ENCODE measurements around the gene LTV1.
"Not testable (repeated sequence)": the region's sequence is repeated elsewhere in the genome, so short reads cannot be mapped to it uniquely, and the experiment has no call there.

The LTV1 gene, protein sequence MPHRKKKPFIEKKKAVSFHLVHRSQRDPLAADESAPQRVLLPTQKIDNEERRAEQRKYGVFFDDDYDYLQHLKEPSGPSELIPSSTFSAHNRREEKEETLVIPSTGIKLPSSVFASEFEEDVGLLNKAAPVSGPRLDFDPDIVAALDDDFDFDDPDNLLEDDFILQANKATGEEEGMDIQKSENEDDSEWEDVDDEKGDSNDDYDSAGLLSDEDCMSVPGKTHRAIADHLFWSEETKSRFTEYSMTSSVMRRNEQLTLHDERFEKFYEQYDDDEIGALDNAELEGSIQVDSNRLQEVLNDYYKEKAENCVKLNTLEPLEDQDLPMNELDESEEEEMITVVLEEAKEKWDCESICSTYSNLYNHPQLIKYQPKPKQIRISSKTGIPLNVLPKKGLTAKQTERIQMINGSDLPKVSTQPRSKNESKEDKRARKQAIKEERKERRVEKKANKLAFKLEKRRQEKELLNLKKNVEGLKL

DNA sequence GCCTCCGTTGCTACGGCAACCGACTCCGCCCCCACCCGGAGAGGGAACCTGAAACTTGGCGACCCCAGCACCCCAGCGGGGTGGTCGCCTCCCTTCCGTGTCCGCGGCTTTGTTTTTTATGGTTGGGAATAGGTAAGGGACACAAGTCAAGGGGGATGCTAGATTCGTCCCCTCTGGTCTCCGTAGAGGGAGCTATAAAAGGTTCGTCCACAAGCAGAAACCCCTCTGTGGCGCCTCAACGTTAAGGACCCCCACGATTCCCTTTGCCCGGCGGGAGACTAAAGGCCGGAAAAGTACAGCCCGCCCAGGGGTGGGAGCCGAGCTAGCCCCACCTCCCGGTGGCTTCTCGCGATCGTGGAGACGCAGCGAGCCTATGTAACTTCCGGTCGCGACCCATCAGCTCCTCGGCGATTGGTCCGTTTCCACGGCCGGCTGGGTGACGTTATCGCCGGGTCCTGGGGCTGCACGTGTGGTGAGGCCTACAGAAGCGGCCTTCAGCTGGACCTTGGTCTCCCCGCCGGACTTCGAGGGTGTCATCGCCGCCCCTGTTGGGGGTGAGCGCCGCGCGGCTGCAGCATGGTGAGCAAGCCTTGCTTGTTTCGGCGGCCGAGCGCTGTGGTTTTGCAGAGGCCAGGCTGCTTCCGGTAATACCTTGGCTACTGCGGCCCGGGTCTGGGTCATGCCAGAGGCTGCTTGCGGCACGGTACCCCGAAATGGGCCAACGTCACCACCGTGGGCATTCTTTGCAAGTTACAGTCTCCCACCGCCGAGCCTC lies at the start of gene LTV1:
Gene LTV1 (plus strand): TSS at position 437 of the 775 bp plus-strand sequence. CDS start 140 bp downstream, at position 577.
- peak; percentile 85 for DNase-seq (ENCODE audit: low read depth)

DNA sequence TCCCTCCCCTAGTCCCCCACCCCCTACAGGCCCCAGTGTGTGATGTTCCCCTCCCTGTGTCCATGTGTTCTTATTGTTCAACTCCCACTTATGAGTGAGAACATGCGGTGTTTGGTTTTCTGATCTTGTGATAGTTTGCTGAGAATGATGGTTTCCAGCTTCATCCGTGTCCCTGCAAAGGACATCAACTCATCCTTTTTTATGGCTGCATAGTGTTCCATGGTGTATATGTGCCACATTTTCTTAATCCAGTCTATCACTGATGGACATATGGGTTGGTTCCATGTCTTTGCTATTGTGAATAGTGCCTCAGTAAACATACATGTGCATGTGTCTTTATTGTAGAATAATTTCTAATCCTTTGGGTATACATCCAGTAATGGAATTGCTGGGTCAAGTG lies 46.6 kb upstream of the LTV1 start:
- not testable (repeated sequence) for DNase-seq (ENCODE audit: low read depth)

DNA sequence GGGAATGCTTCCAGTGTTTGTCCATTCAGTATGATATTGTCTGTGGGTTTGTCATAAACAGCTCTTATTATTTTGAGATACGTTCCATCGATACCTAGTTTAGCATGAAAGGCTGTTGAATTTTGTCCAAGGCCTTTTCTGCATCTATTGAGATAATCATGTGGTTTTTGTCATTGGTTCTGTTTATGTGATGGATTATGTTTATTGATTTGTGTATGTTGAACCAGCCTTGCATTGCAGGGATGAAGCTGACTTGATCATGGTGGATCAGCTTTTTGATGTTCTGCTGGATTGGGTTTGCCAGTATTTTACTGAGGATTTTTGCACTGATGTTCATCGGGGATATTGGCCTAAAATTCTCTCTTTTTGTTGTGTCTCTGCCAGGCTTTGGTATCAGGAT lies 44.7 kb upstream of the LTV1 start:
- DNase-seq (ENCODE audit: low read depth), result not testable (repeated sequence)

DNA sequence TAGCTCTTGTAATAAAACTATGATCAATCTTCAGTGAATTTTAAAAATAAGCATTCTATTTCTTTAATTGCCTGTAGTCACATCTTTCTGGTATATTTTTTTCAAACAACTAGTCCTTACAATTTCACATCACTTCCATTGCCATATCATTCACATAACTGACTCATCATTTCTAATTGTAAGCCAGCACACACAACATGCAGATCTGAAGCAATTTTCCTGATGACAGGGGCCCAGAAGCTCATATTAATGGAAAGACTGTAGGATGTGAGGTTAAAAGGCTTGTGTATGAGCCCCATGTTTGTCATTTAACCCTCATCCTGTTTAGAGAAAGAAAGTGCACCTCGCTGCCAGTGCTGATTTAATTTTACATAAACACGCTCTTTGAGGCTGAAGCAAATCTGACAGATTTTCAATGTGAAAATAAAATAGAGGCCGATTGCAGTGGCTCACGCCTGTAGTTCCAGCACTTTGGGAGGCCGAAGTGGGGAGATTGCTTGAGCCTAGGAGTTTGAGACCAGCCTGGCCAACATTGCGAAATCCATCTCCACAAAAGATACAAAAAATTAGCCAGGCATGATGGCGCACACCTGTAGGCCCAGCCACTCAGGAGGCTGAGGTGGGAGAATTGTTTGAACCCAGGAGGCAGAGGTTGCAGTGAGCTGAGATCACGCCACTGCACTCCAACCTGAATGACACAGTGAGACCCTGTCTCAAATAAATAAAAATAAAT lies 40.1 kb upstream of the LTV1 start:
- DNase-seq (ENCODE audit: low read depth), result no peak

DNA sequence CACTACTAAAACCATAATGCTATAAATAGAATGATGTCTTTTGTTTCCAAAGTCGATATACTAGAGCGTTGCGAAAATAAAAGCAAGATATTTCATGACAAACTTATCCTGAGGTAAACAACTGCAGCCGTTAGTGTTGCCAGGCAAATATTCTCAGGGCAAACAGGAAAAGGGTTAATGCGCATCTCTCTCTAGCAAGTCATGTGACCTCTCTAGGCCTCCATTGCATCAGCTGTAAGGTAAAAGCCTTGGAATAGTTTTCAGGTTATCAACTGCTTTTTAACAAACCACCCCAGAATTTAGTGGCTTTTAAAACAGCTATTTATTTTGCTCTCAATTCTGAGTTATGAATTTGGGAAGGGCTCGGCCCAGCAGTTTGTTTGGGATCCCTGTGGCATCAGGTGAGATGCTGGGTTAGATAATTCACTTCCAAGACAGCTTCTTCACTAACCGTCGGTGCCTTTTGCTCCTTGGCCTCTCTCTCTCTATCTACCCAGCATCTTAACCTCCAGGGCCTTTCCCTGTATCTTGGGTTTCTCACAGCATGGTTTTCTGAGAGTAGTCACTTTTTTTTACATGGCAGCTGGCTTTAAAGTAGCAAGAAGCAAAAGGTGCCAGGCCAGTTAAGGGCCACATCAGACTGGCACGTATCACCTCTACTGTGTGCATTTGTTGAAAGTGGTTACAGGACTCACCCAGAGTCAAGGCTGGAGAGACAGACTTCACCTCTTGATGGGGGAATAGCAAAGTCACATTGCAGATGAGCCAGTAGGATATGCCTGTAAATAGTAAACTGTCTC lies 39.2 kb upstream of the LTV1 start:
- no peak for DNase-seq (ENCODE audit: low read depth)

DNA sequence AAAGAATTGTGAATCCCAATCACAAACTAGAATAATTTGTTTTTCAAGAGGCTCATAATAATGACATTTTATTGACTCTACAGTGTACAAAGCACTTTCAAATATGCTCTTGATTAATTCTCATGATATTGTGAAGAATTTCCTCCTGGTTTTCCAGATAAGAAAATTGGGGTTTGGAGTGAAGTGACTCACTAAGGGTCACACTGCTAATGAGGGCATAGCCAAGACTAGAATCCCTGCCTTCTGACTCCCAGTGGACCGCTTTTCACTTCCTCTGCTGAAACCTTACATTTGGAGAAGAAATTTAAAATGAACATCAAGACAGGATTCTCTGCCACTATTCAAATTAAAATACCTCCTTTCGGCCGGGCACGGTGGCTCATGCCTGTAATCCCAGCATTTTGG lies 38.3 kb upstream of the LTV1 start:
- no peak for DNase-seq (ENCODE audit: low read depth)

DNA sequence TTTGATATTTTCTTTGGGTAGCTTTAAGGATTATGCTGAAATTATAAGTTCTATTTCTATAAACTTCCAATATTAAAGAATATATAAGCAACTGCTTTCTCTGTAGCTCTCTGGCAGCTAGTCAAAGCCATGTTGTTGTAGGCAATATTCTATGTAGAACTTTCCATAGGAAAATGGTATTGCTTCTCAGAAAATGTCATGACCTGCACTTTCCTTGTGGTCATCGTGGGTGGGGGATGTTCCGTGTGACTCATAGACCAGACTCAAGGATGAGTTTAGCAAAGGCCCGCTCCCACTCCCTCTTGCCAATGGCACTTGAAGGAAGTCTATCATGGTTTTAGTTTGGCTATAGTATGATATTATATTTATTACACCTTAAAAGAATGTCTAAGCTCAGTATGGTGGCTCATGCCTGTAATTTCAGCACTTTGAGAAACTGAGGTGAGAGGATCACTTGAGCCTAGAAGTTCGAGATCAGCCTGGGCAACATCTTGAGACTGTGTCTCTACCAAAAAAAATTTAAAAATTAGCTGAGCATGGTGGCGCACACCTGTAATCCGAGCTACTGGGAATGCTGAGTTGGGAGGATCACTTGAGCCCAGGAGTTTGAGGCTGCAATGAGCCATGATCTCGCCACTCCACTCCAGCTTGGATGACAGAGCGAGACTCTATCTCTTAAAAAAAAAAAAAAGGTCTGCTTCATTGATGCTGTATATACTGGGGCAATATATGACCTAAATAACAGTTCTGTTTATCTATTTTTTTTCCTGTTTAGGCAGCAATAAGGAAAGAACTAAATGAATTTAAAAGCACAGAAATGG lies 36.6 kb upstream of the LTV1 start:
- peak; percentile 42 for DNase-seq (ENCODE audit: low read depth)

DNA sequence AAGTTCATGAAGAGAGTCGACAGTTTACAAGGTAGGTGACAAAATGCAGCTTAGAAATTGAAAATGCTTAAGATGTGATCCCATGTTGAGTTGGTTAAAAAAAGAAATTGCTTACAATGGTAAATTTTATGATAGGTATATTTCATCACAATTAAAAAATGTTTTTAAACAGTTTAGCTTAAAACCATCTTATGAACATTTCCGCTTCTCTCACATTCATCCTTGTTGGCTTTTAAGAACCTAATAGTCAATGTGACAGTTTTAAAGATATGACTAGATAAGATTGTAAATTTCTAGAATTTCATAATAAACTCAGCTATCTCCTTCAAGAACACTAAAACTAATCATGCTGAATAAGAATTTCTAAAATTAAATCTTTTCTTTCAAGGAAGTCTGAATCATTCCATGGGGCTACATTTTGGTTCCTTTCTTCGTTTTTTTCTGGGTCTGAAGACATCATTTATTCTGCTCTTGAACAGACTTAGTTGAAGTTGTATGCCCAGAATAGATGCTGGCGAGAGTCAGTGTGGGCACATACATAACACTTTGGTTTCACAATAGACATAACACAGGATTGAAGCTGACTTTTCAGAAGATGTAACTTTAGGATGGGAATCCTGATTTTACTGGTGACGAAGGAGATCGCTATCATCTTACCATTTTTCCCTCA lies 35.9 kb upstream of the LTV1 start:
- DNase-seq (ENCODE audit: low read depth), result no peak

DNA sequence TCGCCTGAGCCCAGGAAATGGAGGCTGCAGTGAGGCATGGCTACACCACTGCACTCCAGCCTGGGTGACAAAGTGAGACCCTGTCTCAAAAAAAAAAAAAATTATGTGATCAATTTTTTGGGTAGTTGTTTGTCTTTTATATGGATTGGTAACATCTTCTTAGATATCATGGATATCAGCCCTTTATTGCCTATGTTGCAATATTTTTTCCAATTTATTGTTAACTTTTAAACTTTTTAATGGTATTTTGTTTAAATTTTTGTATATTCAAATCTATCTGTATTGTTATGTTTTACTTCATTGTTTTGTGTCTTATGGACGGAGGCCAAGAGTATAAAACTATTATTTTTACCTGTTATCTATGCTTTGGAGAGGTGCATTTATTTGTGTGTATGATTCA lies 32.4 kb upstream of the LTV1 start:
- no peak for DNase-seq (ENCODE audit: low read depth)

DNA sequence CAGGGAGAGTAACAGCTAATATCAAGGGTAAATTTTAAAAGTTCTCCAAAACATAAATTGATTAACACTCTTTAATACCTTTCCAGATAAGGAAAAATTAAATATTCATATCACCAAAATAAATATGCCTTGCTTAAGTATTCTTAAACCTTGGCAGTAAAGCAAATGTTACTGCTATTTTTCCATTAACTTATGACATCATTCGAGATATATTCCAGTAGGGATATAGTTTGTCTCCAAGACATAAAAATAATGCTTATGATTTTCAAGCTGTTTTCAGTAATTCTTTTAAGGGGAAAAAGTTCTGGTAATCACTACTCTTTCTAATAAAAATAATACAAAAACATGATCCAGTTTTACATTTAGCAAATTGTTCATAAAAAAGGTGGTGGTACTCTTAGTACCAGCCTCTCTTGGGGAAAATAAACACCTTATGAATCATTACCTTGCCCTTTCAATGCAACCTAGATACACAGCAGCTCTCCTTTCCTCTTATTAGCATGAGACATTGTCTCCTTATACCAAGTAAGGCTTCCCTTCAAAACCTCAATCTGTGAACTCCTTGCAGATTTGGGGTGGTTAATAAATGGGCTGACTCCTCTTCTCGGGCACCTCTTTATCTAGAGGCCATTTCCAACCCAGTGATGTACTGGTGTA lies 31.5 kb upstream of the LTV1 start:
- no peak for DNase-seq (ENCODE audit: low read depth)

DNA sequence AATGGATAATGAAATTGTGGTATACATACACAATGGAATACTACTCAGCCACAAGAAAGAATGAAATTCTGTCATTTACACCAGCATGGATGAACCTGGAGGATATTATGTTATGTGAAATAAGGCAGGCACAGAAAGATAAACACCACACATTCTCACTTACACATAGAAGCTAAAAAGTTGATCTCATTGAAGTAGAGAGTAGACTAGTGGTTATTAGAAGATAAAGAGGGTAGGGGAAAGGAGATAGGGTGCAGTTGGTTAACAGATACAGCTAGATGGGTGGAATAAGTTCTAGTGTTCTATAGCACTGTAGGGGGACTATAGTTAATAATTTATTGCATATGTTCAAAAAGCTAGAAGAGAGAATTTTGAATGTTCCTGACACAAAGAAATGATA lies 25.5 kb upstream of the LTV1 start:
- DNase-seq (ENCODE audit: low read depth), result no peak

DNA sequence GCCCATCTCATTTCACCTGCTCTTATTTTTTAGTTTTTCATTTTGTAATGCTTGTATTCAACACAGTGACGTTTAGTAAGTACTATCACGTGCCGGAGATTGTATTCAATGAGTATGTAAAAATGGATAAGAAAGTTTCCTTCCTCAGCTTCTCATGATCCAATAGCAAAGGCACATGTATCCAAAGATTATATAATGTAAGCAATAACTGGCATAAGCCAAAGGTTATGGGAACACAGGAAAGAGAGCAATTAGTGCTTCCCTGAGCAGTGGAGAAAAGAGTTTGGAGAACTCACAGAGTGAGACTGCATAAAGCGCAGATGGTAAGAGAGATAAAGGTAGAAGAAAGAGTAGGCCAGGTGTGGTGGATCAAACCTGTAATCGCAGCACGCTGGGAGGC lies 21.8 kb upstream of the LTV1 start:
- no peak for DNase-seq (ENCODE audit: low read depth)

DNA sequence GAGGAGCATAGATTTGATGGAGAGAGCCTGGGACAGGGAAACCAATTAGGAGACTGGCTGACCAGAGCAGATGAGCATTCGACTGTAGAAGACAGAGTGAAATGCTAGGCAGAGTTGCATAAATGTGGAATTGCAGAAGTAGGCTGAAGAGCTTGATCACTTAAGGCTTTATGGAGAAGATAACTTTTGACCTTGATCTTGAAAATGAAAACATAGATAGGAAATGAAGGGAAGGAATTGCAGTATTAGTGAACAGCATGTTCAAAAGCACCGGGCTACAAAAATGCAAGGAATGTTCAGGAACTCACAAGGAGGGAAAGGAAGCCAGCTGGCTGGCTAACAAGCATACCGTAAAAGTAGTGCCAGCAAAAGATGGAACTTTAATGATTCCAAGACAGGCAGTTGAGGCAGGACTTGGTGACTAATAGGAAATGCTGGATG lies 20.5 kb upstream of the LTV1 start:
- no peak for DNase-seq (ENCODE audit: low read depth)

DNA sequence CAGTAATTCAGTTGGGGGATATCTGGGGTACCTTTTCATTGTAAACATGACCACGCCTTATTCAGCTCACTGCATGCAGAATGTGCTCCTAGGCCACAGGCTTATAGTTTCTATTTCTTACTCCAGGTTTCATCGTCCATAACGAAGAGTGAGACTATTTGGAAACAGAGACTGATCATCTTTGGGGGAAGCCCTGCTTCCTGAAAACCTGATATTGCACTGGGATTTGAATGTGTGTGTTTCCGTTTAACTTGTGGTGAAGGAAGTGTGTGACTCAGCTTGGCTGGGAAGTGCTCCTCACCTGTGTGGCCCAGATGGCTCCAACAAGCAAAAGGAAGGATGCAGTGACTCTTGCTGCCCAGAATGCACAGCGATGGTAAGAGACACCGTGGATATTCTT lies 19.6 kb upstream of the LTV1 start:
- DNase-seq (ENCODE audit: low read depth), result no peak

DNA sequence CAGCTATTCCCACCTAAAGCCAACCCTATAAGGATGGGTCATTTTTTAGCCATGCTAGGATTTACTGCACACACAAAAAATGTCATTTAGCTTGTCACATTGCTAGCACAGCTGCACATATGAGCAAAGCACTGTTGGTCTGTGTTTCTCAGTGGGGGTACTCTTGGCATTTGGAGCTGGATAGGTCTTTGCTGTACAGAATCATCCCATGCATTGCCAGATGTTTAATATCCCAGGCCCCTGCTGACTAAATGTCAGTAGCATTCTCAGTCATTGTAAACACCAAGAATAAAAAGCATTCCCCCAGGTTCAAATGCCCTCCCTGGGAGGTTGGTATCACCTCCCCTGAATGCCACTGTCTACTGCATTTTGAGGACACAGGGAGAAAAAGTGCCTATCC lies 14.6 kb upstream of the LTV1 start:
- no peak for DNase-seq (ENCODE audit: low read depth)

DNA sequence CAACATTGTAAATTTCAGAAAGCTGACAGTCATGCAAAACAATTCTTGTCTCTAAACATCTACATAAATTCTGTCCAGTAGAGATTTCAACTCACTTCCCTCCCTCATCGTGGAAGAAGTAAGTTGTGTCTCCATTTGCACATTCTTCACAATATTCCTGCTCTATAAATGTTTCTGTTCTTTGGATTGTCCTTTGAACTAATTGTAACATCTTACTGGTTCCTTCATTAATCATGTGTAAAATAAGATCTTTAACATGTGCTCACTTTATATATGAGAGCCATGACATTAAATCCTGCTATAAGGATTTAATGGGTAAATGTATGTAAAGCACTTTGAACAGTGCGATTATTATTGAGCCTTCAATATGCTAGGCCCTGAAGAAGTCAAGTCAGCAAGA lies 7.0 kb upstream of the LTV1 start:
- no peak for DNase-seq (ENCODE audit: low read depth)

DNA sequence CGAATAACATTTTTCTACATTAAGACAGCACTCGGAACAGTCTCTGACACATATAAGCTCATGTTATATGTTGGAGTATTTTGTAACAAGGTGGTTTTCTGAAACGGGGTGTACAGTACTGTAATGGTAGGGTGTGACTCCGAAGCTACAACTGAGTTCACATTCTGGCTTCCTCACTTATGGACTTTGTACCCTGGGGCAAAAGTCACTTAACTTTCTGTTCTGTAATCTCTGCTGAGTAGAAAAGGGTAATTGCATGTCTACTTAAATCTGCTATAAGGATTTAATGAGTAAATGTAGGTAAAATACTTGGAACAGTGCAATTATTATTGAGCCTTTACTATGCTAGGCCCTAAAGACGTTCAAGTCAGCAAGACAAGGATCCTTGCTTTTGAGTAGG lies 4.7 kb upstream of the LTV1 start:
- no peak for DNase-seq (ENCODE audit: low read depth)

DNA sequence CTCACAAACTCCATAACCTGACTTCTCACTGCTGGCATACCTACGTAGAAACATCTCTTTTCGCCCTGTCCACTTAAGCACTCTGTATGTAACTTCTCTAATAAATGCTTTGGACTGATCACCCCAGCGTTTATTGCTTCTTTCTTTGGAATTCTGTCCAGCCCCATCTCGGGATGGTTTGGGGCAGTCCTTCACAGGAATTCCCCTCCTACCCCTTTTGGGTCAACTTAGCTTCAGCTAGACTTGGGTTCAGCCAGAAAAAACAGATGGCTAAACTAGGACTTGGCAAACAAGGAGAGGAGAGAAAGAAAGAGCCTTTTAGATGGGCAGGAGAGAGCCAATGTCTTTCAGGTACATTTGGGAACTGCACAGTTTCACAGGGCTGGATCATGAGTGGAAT lies 3.9 kb upstream of the LTV1 start:
- no peak for DNase-seq (ENCODE audit: low read depth)

DNA sequence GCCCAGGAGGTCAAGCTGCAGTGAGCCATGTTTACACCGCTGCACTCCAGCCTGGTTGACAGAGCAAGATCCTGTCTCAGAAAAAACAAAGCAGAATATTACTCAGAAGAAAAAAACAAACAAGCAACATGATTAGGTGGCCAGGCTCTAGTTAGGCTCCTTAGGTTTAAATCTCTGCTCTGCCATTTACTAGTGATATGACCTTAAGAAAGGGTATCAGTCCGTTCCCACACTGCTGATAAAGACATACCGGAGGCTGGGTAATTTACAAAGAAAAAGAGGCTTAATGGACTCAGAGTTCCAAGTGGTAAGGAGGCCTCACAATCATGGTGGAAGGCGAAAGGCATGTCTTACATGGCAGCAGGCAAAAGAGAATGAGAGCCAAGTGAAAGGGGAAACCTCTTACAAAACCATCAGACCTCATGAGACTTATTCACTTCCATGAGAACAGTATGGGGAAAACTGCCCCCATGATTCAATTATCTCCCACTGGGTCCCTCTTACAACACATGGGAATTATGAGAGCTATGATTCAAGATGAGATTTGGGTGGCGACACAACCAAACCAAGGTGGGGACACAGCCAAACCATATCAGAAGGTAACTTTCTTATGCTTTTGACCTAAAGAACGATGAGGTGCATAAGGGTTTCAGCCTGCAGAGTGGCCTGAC lies 2.4 kb upstream of the LTV1 start:
- DNase-seq (ENCODE audit: low read depth), result no peak
